GM06990 (cell line): Measurements from ENCODE around the gene TRANK1.

Experiments used
- DNase-seq: peaks from one replicate; pipeline ENCODE4 v3.0.0-alpha.2; 2011; ENCODE audit not compliant: insufficient read length; ENCODE audit errors: extremely low read depth
- H3K27me3 ChIP-seq: replicated peaks from 2 replicates; pipeline ENCODE4 v1.6.0; 2011; ENCODE audit warnings: low read length; ENCODE audit not compliant: control insufficient read depth, insufficient read depth
- H3K36me3 ChIP-seq: 2 replicates; pipeline ENCODE4 v1.5.1; 2011; ENCODE audit warnings: low read length; ENCODE audit not compliant: control insufficient read depth, insufficient read depth
- H3K4me3 ChIP-seq: replicated peaks from 2 replicates; pipeline ENCODE4 v1.5.1; 2011; ENCODE audit warnings: low read depth, mild to moderate bottlenecking, control low read depth, low read length
- CTCF ChIP-seq: IDR thresholded peaks from 2 replicates; pipeline ENCODE4 v1.5.1; 2011; ENCODE audit warnings: low read length, control low read depth, mild to moderate bottlenecking, inconsistent platforms; ENCODE audit not compliant: insufficient read depth, poor library complexity, severe bottlenecking

The TRANK1 gene

GRCh38 chr3:36903119-36903882 is 41.6 kb downstream of the TRANK1 start:
- no peaks in the 10 kb centered on the region for H3K27me3 ChIP-seq
- H3K36me3 ChIP-seq = peaks cover 2% of the 10 kb centered on the region
- no peak for TF ChIP-seq CTCF
- no peak overlapping the region for H3K4me3 ChIP-seq
- DNase-seq = no peak

GRCh38 chr3:36901588-36901987 is 43.3 kb downstream of the TRANK1 start:
- H3K27me3 ChIP-seq = no peaks in the 10 kb centered on the region
- H3K4me3 ChIP-seq = no peak overlapping the region
- no peak for TF ChIP-seq CTCF
- peaks cover 4% of the 10 kb centered on the region for H3K36me3 ChIP-seq
- DNase-seq = no peak

- peaks cover 4% of the 10 kb centered on the region for H3K36me3 ChIP-seq
- no peak overlapping the region for H3K4me3 ChIP-seq
- no peaks in the 10 kb centered on the region for H3K27me3 ChIP-seq
- TF ChIP-seq CTCF = no peak
- DNase-seq = no peak
Observed at GRCh38 chr3:36900474-36901443, 44.1 kb downstream of the TRANK1 start.

- H3K36me3 ChIP-seq = peaks cover 4% of the 10 kb centered on the region
- H3K4me3 ChIP-seq = no peak overlapping the region
- no peak for TF ChIP-seq CTCF
- no peak for DNase-seq
- no peaks in the 10 kb centered on the region for H3K27me3 ChIP-seq
Observed at GRCh38 chr3:36895496-36896409, 49.1 kb downstream of the TRANK1 start.

GRCh38 chr3:36894914-36895313 is 49.9 kb downstream of the TRANK1 start:
- DNase-seq = no peak
- H3K27me3 ChIP-seq = no peaks in the 10 kb centered on the region
- no peak overlapping the region for H3K4me3 ChIP-seq
- no peak for TF ChIP-seq CTCF
- peaks cover 4% of the 10 kb centered on the region for H3K36me3 ChIP-seq
